ENCODE data around the gene TMEM120A. TPM values are rescaled to one million over a fixed set of nuclear protein-coding genes. Genes with fewer than 3 reads are reported as not detected.

TMEM120A gene
- total RNA-seq, 4 donors from 2014 or later: 21.0 to 34.0 (median 22.4) TPM

- WGBS: 88% methylated on average over 18 of the region's 26 CpGs
- no peak for DNase-seq (ENCODE audit: low spot score in 2 of 2)
- Histone ChIP-seq H3K36me3 (peaks cover 90% of the 10 kb centered on the region), H3K27me3 (no peaks in the 10 kb centered on the region), H3K4me3 (no peak overlapping the region), H3K4me1 (peaks cover 18% of the 10 kb centered on the region), H3K9me3 (no peaks in the 10 kb centered on the region), H3K27ac (no peak overlapping the region)
- TF ChIP-seq CTCF (IDR thresholded peaks at IDR 0.05) (no peak), POLR2A (IDR thresholded peaks at IDR 0.05) (no peak), POLR2AphosphoS5 (IDR thresholded peaks at IDR 0.05) (no peak), EP300 (IDR thresholded peaks at IDR 0.05) (no peak)
Measured at GRCh38 chr7:75983471-75984129, 10.8 kb downstream of the TMEM120A start.

GRCh38 chr7:75982306-75983064 lies 11.9 kb downstream of the TMEM120A start:
- 81% methylated on average over 12 of the region's 22 CpGs for WGBS
- Histone ChIP-seq H3K36me3 (peaks cover 81% of the 10 kb centered on the region), H3K27ac (no peak overlapping the region), H3K27me3 (no peaks in the 10 kb centered on the region), H3K4me3 (no peak overlapping the region), H3K9me3 (no peaks in the 10 kb centered on the region), H3K4me1 (peaks cover 25% of the 10 kb centered on the region)
- no peak for TF ChIP-seq EP300 (IDR thresholded peaks at IDR 0.05)
- no peak for TF ChIP-seq POLR2A (IDR thresholded peaks at IDR 0.05)
- no peak for TF ChIP-seq POLR2AphosphoS5 (IDR thresholded peaks at IDR 0.05)
- no peak for TF ChIP-seq CTCF (IDR thresholded peaks at IDR 0.05)
- DNase-seq (ENCODE audit: low spot score in 2 of 2): no peak

GRCh38 chr7:75981453-75982305 lies 12.7 kb downstream of the TMEM120A start:
- DNase-seq (ENCODE audit: low spot score in 2 of 2): peak in 1 of 2 donors; percentile 64
- Histone ChIP-seq H3K9me3 (no peaks in the 10 kb centered on the region), H3K27ac (no peak overlapping the region), H3K27me3 (no peaks in the 10 kb centered on the region), H3K36me3 (peaks cover 73% of the 10 kb centered on the region), H3K4me1 (peaks cover 27% of the 10 kb centered on the region), H3K4me3 (no peak overlapping the region)
- TF ChIP-seq EP300 (IDR thresholded peaks at IDR 0.05) (no peak), POLR2A (IDR thresholded peaks at IDR 0.05) (no peak), POLR2AphosphoS5 (IDR thresholded peaks at IDR 0.05) (no peak), CTCF (IDR thresholded peaks at IDR 0.05) (no peak)
- 82% methylated on average over 38 of the region's 38 CpGs for WGBS

- DNase-seq (ENCODE audit: low spot score in 2 of 2): no peak
- Histone ChIP-seq H3K4me3 (no peak overlapping the region), H3K27me3 (no peaks in the 10 kb centered on the region), H3K9me3 (no peaks in the 10 kb centered on the region), H3K27ac (no peak overlapping the region), H3K4me1 (peaks cover 27% of the 10 kb centered on the region), H3K36me3 (peaks cover 67% of the 10 kb centered on the region)
- WGBS: 75% methylated on average over 4 of the region's 12 CpGs
- no peak for TF ChIP-seq CTCF (IDR thresholded peaks at IDR 0.05)
- TF ChIP-seq EP300 (IDR thresholded peaks at IDR 0.05): no peak
- TF ChIP-seq POLR2AphosphoS5 (IDR thresholded peaks at IDR 0.05): no peak
- TF ChIP-seq POLR2A (IDR thresholded peaks at IDR 0.05): no peak
Measured at GRCh38 chr7:75981203-75981452, 13.3 kb downstream of the TMEM120A start.
